ENCODE data around the gene ZNF12.

DNA sequence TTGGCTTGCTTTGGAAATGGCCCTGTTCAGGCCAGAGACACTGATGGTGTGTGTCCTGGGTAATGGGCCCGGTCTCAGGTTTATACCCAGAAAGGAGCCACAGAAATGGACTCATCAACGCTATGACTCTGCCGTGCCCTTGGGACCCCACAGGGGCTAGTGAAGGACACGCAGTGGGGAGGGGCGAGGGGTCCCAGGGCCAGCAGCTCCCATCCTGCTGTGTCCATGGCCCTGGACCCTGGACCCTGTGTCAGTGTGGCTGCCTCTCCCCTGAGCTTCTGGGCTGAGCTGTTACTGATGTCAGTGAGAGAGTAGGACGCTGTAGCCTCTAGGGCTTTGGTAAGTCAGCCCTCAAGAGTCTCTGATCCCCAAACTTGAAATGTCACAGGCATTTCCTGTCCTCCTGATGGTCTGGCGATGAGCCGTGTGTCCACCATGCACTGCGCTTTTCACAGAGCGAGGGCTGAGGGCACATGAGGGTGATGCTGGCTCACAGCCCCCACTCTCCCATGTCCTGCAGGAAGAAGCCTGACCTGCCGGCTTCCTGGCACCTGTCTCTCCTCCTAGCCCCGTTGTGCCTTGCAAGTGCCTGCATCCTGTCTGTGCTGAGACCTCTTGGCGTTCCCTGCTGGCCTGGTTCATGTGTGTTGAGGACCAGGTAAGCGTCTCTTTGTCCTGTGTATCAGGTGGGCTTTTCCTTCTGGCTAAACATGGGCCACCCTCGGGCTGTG, 65.3 kb downstream of the ZNF12 start:
- TF ChIP-seq, protein P1, sequence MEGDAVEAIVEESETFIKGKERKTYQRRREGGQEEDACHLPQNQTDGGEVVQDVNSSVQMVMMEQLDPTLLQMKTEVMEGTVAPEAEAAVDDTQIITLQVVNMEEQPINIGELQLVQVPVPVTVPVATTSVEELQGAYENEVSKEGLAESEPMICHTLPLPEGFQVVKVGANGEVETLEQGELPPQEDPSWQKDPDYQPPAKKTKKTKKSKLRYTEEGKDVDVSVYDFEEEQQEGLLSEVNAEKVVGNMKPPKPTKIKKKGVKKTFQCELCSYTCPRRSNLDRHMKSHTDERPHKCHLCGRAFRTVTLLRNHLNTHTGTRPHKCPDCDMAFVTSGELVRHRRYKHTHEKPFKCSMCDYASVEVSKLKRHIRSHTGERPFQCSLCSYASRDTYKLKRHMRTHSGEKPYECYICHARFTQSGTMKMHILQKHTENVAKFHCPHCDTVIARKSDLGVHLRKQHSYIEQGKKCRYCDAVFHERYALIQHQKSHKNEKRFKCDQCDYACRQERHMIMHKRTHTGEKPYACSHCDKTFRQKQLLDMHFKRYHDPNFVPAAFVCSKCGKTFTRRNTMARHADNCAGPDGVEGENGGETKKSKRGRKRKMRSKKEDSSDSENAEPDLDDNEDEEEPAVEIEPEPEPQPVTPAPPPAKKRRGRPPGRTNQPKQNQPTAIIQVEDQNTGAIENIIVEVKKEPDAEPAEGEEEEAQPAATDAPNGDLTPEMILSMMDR (IDR thresholded peaks at IDR 0.05), result no peak
- no peak for TF ChIP-seq POLR2A (IDR thresholded peaks at IDR 0.05)
